ENCODE measurements around the gene MED16.

DNA sequence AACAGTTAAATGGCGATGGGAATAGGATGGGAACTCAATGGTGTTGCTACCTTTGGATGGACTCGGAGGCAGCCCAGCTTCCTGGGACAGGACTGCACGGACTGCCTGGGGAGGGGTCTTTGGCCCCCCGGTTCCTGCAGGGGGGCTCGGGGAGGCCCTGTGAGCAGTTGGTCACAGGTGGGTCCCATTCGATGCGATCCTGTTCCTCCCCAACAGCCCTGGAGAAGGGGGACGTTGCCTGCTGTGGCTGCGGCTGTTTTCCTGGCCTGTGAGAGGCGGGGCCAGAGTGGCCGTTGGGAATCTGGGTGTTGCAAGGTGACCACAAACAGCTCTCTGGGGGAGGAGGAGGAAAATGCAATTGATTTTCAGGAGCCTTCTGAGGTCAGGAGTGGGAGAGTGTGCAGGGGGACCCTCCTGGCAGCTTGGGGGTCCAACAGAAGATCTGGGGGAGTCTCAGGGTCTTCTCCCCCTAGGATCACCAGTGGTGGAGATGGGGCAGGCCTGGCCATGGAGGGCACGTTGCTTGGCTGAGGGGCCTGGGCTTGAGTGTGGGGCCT, 69.3 kb downstream of the MED16 start:
- TF ChIP-seq POLR2AphosphoS5 (IDR thresholded peaks at IDR 0.05) (no peak), POLR2A (IDR thresholded peaks at IDR 0.05) (no peak)
- TF ChIP-seq, protein P1, sequence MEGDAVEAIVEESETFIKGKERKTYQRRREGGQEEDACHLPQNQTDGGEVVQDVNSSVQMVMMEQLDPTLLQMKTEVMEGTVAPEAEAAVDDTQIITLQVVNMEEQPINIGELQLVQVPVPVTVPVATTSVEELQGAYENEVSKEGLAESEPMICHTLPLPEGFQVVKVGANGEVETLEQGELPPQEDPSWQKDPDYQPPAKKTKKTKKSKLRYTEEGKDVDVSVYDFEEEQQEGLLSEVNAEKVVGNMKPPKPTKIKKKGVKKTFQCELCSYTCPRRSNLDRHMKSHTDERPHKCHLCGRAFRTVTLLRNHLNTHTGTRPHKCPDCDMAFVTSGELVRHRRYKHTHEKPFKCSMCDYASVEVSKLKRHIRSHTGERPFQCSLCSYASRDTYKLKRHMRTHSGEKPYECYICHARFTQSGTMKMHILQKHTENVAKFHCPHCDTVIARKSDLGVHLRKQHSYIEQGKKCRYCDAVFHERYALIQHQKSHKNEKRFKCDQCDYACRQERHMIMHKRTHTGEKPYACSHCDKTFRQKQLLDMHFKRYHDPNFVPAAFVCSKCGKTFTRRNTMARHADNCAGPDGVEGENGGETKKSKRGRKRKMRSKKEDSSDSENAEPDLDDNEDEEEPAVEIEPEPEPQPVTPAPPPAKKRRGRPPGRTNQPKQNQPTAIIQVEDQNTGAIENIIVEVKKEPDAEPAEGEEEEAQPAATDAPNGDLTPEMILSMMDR (IDR thresholded peaks at IDR 0.05), result no peak

Data from suprapubic skin (tissue), 4 donors.